ENCODE data around the gene TRABD2B.
A peak's percentile ranks its signal among the peaks of the same experiment; 100 is the strongest.

TRABD2B gene

GRCh38 chr1:47755101-47755990, 241.8 kb downstream of the TRABD2B start:
- Histone ChIP-seq H3K4me3 (ENCODE audit: low read length in 2 of 2) (no peak overlapping the region), H3K27ac (ENCODE audit: low read length) (no peak overlapping the region), H3K4me1 (ENCODE audit: control insufficient read depth, insufficient read depth, low read length) (peaks cover 15% of the 10 kb centered on the region), H3K27me3 (ENCODE audit: control insufficient read depth in 1 of 2, insufficient read depth in 2 of 2, low read length in 2 of 2) (peaks cover 2 to 3% of the 10 kb centered on the region in 2 donors), H3K36me3 (ENCODE audit: control insufficient read depth in 2 of 2, insufficient read depth in 2 of 2, low read length in 2 of 2) (no peaks in the 10 kb centered on the region), H3K9me3 (ENCODE audit: control insufficient read depth in 2 of 2, low read length in 2 of 2) (no peaks in the 10 kb centered on the region), H3K9ac (ENCODE audit: low read length in 2 of 2) (no peak overlapping the region)

DNA sequence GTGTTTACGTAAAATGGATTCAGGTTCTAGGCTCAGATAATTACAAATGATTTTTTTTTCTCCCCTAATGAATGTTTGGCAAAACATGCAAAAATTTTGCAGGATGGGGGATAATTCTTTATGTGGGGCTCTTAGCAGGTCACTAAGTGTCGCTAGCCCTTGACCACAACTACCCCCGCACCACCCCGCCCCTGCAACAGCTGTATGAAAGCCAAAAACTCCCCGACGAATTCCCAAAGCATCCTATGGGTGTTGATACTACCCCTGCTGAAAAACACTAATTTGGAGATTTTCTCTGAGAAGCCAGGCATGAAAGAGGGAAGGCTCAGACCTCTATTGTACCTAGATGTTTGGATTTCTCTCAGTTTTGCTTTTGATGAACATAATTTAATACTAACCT, 243.0 kb downstream of the TRABD2B start:
- no peaks in the 10 kb centered on the region for H3K9me3 ChIP-seq (ENCODE audit: control insufficient read depth in 2 of 2, low read length in 2 of 2)
- no peak overlapping the region for H3K27ac ChIP-seq (ENCODE audit: low read length)
- no peak overlapping the region for H3K9ac ChIP-seq (ENCODE audit: low read length in 2 of 2)
- peaks cover 0 to 3% of the 10 kb centered on the region in 2 donors for H3K27me3 ChIP-seq (ENCODE audit: control insufficient read depth in 1 of 2, insufficient read depth in 2 of 2, low read length in 2 of 2)
- H3K4me3 ChIP-seq (ENCODE audit: low read length in 2 of 2), result no peak overlapping the region
- H3K36me3 ChIP-seq (ENCODE audit: control insufficient read depth in 2 of 2, insufficient read depth in 2 of 2, low read length in 2 of 2), result no peaks in the 10 kb centered on the region
- H3K4me1 ChIP-seq (ENCODE audit: control insufficient read depth, insufficient read depth, low read length), result peaks cover 15% of the 10 kb centered on the region

GRCh38 chr1:47753808-47754207, 243.4 kb downstream of the TRABD2B start:
- Histone ChIP-seq H3K27ac (ENCODE audit: low read length) (no peak overlapping the region), H3K9ac (ENCODE audit: low read length in 2 of 2) (no peak overlapping the region), H3K36me3 (ENCODE audit: control insufficient read depth in 2 of 2, insufficient read depth in 2 of 2, low read length in 2 of 2) (no peaks in the 10 kb centered on the region), H3K9me3 (ENCODE audit: control insufficient read depth in 2 of 2, low read length in 2 of 2) (no peaks in the 10 kb centered on the region), H3K4me3 (ENCODE audit: low read length in 2 of 2) (no peak overlapping the region), H3K4me1 (ENCODE audit: control insufficient read depth, insufficient read depth, low read length) (peaks cover 15% of the 10 kb centered on the region), H3K27me3 (ENCODE audit: control insufficient read depth in 1 of 2, insufficient read depth in 2 of 2, low read length in 2 of 2) (peaks cover 0 to 3% of the 10 kb centered on the region in 2 donors)

GRCh38 chr1:47752559-47752958, 244.6 kb downstream of the TRABD2B start:
- peak overlapping the region; percentile 31 for H3K27ac ChIP-seq (ENCODE audit: low read length)
- H3K9ac ChIP-seq (ENCODE audit: low read length in 2 of 2), result peak overlapping the region in 1 of 2 donors; percentile 21
- no peaks in the 10 kb centered on the region for H3K27me3 ChIP-seq (ENCODE audit: control insufficient read depth in 1 of 2, insufficient read depth in 2 of 2, low read length in 2 of 2)
- H3K4me3 ChIP-seq (ENCODE audit: low read length in 2 of 2), result no peak overlapping the region
- peaks cover 15% of the 10 kb centered on the region for H3K4me1 ChIP-seq (ENCODE audit: control insufficient read depth, insufficient read depth, low read length)
- no peaks in the 10 kb centered on the region for H3K36me3 ChIP-seq (ENCODE audit: control insufficient read depth in 2 of 2, insufficient read depth in 2 of 2, low read length in 2 of 2)
- H3K9me3 ChIP-seq (ENCODE audit: control insufficient read depth in 2 of 2, low read length in 2 of 2), result no peaks in the 10 kb centered on the region

DNA sequence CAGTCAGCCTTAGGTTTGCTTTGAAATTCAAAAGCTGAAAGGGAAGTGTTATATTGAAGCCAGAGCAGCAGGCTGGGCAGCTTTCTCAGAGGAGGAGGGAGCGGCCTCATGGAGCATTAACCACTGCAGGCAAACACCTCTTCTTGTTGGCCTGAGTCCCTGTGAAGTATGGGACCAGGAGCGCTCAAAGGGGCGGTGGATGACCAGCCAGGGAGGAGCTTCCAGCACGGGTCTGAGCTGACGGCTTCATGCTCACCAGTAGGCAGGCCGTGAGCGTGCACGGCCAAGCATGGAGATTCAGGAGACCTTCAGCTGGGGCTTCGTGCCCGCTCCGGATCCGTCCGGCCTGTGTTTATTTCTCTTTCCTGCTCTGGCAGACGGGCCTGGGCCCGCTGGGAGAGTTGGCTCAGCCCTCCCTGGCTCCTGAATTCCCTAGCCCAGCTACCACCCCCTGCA, 245.2 kb downstream of the TRABD2B start:
- Histone ChIP-seq H3K4me3 (ENCODE audit: low read length in 2 of 2) (peak overlapping the region in 1 of 2 donors; percentile 40), H3K4me1 (ENCODE audit: control insufficient read depth, insufficient read depth, low read length) (peaks cover 15% of the 10 kb centered on the region), H3K27ac (ENCODE audit: low read length) (peak overlapping the region; percentile 31), H3K9me3 (ENCODE audit: control insufficient read depth in 2 of 2, low read length in 2 of 2) (no peaks in the 10 kb centered on the region), H3K36me3 (ENCODE audit: control insufficient read depth in 2 of 2, insufficient read depth in 2 of 2, low read length in 2 of 2) (no peaks in the 10 kb centered on the region), H3K9ac (ENCODE audit: low read length in 2 of 2) (peak overlapping the region in 1 of 2 donors; percentile 21), H3K27me3 (ENCODE audit: control insufficient read depth in 1 of 2, insufficient read depth in 2 of 2, low read length in 2 of 2) (no peaks in the 10 kb centered on the region)

- Histone ChIP-seq H3K36me3 (ENCODE audit: control insufficient read depth in 2 of 2, insufficient read depth in 2 of 2, low read length in 2 of 2) (no peaks in the 10 kb centered on the region), H3K27ac (ENCODE audit: low read length) (no peak overlapping the region), H3K9ac (ENCODE audit: low read length in 2 of 2) (no peak overlapping the region), H3K4me1 (ENCODE audit: control insufficient read depth, insufficient read depth, low read length) (peaks cover 15% of the 10 kb centered on the region), H3K9me3 (ENCODE audit: control insufficient read depth in 2 of 2, low read length in 2 of 2) (no peaks in the 10 kb centered on the region), H3K4me3 (ENCODE audit: low read length in 2 of 2) (no peak overlapping the region), H3K27me3 (ENCODE audit: control insufficient read depth in 1 of 2, insufficient read depth in 2 of 2, low read length in 2 of 2) (no peaks in the 10 kb centered on the region)
These were observed 246.0 kb downstream of the TRABD2B start for GRCh38 chr1:47751193-47751592.

- Histone ChIP-seq H3K4me3 (ENCODE audit: low read length in 2 of 2) (no peak overlapping the region), H3K27ac (ENCODE audit: low read length) (no peak overlapping the region), H3K4me1 (ENCODE audit: control insufficient read depth, insufficient read depth, low read length) (no peaks in the 10 kb centered on the region), H3K36me3 (ENCODE audit: control insufficient read depth in 2 of 2, insufficient read depth in 2 of 2, low read length in 2 of 2) (no peaks in the 10 kb centered on the region), H3K9ac (ENCODE audit: low read length in 2 of 2) (no peak overlapping the region), H3K9me3 (ENCODE audit: control insufficient read depth in 2 of 2, low read length in 2 of 2) (no peaks in the 10 kb centered on the region), H3K27me3 (ENCODE audit: control insufficient read depth in 1 of 2, insufficient read depth in 2 of 2, low read length in 2 of 2) (peaks cover 0 to 4% of the 10 kb centered on the region in 2 donors)
These were observed 251.2 kb downstream of the TRABD2B start for GRCh38 chr1:47745715-47746609.

DNA sequence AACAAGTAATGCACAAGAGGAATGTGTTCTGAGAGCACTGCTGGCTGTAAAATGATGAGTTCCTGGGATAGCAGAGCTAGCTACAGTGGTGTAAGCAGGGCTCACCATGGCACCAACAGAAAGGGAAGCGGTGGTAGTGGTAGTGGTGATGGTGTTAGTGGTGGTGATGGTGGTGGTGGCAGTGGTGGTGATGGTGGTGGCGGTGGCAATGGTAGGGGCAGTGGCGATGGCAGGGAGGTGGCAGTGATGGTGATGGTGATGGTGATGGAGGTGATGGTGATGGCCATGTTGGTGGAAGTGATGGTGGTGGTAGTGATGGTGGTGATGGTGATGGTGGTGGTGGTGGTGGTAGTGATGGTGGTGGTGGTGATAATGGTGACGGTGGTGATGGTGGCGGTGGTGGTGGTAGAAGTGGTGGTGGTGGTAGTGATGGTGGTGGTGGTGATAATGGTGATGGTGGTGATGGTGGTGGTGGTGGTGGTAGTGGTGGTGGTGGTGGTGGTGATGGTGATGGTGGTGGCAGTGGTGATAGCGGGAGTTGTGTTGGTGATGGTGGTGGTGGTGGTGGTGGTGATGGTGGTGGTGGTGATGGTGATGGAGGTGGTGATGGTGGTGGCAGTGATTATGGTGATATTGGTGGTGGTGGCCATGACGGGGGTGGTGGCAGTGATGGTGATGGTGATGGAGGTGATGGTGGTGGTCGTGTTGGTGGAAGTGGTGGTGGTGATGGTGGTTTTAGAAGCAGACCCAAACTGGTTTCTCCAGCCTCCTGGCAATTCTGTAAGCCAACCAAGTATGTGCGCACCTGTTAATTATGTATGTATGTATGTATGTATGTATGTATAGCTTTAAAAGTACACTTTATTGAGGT, 254.1 kb downstream of the TRABD2B start:
- H3K9ac ChIP-seq (ENCODE audit: low read length in 2 of 2), result no peak overlapping the region
- H3K9me3 ChIP-seq (ENCODE audit: control insufficient read depth in 2 of 2, low read length in 2 of 2), result no peaks in the 10 kb centered on the region
- no peaks in the 10 kb centered on the region for H3K36me3 ChIP-seq (ENCODE audit: control insufficient read depth in 2 of 2, insufficient read depth in 2 of 2, low read length in 2 of 2)
- H3K4me3 ChIP-seq (ENCODE audit: low read length in 2 of 2), result no peak overlapping the region
- H3K27ac ChIP-seq (ENCODE audit: low read length), result no peak overlapping the region
- peaks cover 2 to 8% of the 10 kb centered on the region in 2 donors for H3K27me3 ChIP-seq (ENCODE audit: control insufficient read depth in 1 of 2, insufficient read depth in 2 of 2, low read length in 2 of 2)
- no peaks in the 10 kb centered on the region for H3K4me1 ChIP-seq (ENCODE audit: control insufficient read depth, insufficient read depth, low read length)

DNA sequence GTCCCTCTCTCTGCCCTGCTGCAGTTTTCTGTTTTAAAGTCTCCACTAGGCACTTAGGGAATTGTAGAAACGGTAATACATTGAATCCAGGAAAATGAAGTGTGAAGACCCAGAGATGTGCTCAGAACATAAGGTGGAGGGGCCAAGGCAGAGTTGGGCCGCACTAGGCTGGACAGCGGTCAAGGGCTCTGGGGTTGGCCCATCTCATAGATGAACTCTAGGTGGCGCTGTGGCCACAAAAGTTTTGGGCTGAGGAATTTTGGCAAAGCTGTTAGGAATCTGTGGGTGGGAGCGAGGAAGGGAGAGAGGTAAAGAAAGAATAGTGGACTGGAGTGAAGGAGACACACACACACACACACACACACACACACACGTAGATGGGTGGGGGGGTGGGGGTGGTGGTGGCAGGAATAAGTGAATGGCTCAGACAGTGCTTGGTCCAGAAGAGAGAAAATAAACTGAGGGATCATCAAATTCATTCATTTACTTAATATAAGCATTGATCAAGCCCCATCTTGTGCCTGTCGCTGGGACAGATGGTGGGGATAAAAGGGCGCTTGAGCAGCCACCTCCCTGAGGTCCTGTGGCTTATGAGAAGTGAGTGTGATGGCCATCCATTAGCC, 258.5 kb downstream of the TRABD2B start:
- H3K27ac ChIP-seq (ENCODE audit: low read length), result no peak overlapping the region
- no peak overlapping the region for H3K9ac ChIP-seq (ENCODE audit: low read length in 2 of 2)
- no peak overlapping the region for H3K4me3 ChIP-seq (ENCODE audit: low read length in 2 of 2)
- H3K36me3 ChIP-seq (ENCODE audit: control insufficient read depth in 2 of 2, insufficient read depth in 2 of 2, low read length in 2 of 2), result no peaks in the 10 kb centered on the region
- no peaks in the 10 kb centered on the region for H3K9me3 ChIP-seq (ENCODE audit: control insufficient read depth in 2 of 2, low read length in 2 of 2)
- peaks cover 4 to 7% of the 10 kb centered on the region in 2 donors for H3K27me3 ChIP-seq (ENCODE audit: control insufficient read depth in 1 of 2, insufficient read depth in 2 of 2, low read length in 2 of 2)
- H3K4me1 ChIP-seq (ENCODE audit: control insufficient read depth, insufficient read depth, low read length), result no peaks in the 10 kb centered on the region

DNA sequence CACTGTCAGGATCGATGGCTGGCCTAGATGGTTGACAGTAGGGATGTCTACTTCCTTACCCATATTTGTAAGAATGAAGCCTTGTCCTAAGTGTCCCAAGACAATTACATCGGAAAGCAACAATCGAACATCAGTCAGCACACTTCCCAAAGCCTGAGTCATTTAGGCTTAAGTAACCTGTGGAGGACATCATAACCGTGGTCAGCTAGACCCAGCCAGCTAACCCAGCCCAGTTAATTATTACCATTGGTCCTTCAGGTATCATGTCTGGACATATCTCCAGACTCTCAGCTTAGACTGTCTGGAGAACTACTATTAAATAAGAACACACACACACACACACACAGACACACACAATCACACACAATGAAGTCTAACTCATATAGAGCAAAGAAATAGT, 264.7 kb downstream of the TRABD2B start:
- Histone ChIP-seq H3K4me1 (ENCODE audit: control insufficient read depth, insufficient read depth, low read length) (no peaks in the 10 kb centered on the region), H3K9ac (ENCODE audit: low read length in 2 of 2) (no peak overlapping the region), H3K4me3 (ENCODE audit: low read length in 2 of 2) (no peak overlapping the region), H3K36me3 (ENCODE audit: control insufficient read depth in 2 of 2, insufficient read depth in 2 of 2, low read length in 2 of 2) (no peaks in the 10 kb centered on the region), H3K27me3 (ENCODE audit: control insufficient read depth in 1 of 2, insufficient read depth in 2 of 2, low read length in 2 of 2) (peaks cover 5 to 8% of the 10 kb centered on the region in 2 donors), H3K9me3 (ENCODE audit: control insufficient read depth in 2 of 2, low read length in 2 of 2) (no peaks in the 10 kb centered on the region), H3K27ac (ENCODE audit: low read length) (no peak overlapping the region)
